H1 (cell line): ENCODE results near the gene CNIH4. TPM values are rescaled to one million over a fixed set of nuclear protein-coding genes. Genes with fewer than 3 reads are reported as not detected.
A peak's percentile ranks its signal among the peaks of the same experiment; 100 is the strongest.

Source experiments
- BACH1 ChIP-seq: IDR thresholded peaks from 2 replicates; pipeline ENCODE4 v1.6.1; 2012; ENCODE audit warnings: low read length, improper control_type of control experiment
- CBX5 ChIP-seq: fragments of 300-800, 300-1000 bp; sonication (generic); IDR thresholded peaks from 2 replicates; pipeline ENCODE4 v1.7.1; 2016; ENCODE audit warnings: antibody characterized with exemption, low read length, low read depth
- CEBPB ChIP-seq: IDR thresholded peaks from 2 replicates; pipeline ENCODE4 v1.6.1; 2012; ENCODE audit warnings: low read depth, low read length
- CHD7 ChIP-seq: fragments of 300-600 bp; sonication (generic); IDR thresholded peaks from 2 replicates; pipeline ENCODE4 v1.7.1; 2012; ENCODE audit warnings: low read length, moderate library complexity, mild to moderate bottlenecking, inconsistent platforms; ENCODE audit not compliant: insufficient replicate concordance
- EGR1 ChIP-seq: IDR thresholded peaks from 2 replicates; pipeline ENCODE4 v1.6.1; 2011; ENCODE audit warnings: low read depth, low read length, borderline replicate concordance
- KDM1A ChIP-seq: fragments of 200-600, 300-600 bp; sonication (generic); IDR thresholded peaks from 2 replicates; pipeline ENCODE4 v1.7.1; 2016; ENCODE audit warnings: mild to moderate bottlenecking, low read length, borderline replicate concordance
- POLR2A ChIP-seq, 2 experiments: IDR thresholded peaks; 1 replicate in 1 of 2; 2 replicates in 1 of 2; pipeline ENCODE4 v1.6.1; 2011; ENCODE audit warnings: low read depth in 2 of 2, low read length in 2 of 2, mild to moderate bottlenecking in 2 of 2; ENCODE audit errors: control extremely low read depth in 1 of 2
- RFX5 ChIP-seq: IDR thresholded peaks from 2 replicates; pipeline ENCODE4 v1.6.1; 2011; ENCODE audit warnings: low read depth, low read length, improper control_type of control experiment, borderline replicate concordance
- SP1 ChIP-seq: IDR thresholded peaks from 2 replicates; pipeline ENCODE4 v1.6.1; 2011; ENCODE audit warnings: low read depth, low read length
- SP4 ChIP-seq: IDR thresholded peaks from 2 replicates; pipeline ENCODE4 v1.6.1; 2012; ENCODE audit warnings: low read length, inconsistent platforms
- TEAD4 ChIP-seq: IDR thresholded peaks from 2 replicates; pipeline ENCODE4 v1.6.1; 2012; ENCODE audit warnings: low read depth, low read length, inconsistent platforms, mixed read lengths
- polyA plus RNA-seq, 7 experiments: library from polyadenylated mRNA; depleted of rRNA in 3 of 7; stranded (reverse) in 5 of 7; unstranded in 2 of 7; fragments of >200 nt in 5 of 7; fragments of 200-250 nt in 2 of 7; gene quantifications; 1 replicate in 5 of 7; 2 replicates in 1 of 7; 4 replicates in 1 of 7; pipeline versions ENCODE4 v1.2.1 to v1.2.3, GENCODE V29; 2011 to 2013; ENCODE audit warnings: missing spikeins in 2 of 7, mixed read lengths in 2 of 7
- total RNA-seq: library from RNA; stranded (reverse); fragmentation: NEBNext Ultra II Directional; extraction: Animal tissue kit (Norgen Biotek cat#: 25700); gene quantifications from 2 replicates; pipeline ENCODE4 v1.2.1, GENCODE V29; 2021

Gene CNIH4
- total and polyA plus RNA-seq, 2 of the 8 experiments (the other 6 are each of a cell fraction or from before 2014, with no cell fraction given), result 76.2 to 151 TPM

GRCh38 chr1:224329842-224330753 is 26.6 kb upstream of the CNIH4 start, which contains the start of gene NVL (continued):
- TF ChIP-seq CHD7 (no peak), POLR2A (IDR thresholded peaks at IDR 0.05; ENCODE audit: control extremely low read depth in 1 of 2, low read depth in 2 of 2, low read length in 2 of 2) (peak in 1 of 2 experiments; percentile 50; a peak in 2 of 3 replicates), RFX5 (no peak), SP1 (0 out of 2 replicates have a peak, but pooled peaks have one; percentile 1), KDM1A (no peak), CBX5 (no peak), BACH1 (no peak), EGR1 (no peak), SP4 (peak; percentile 100), CEBPB (no peak), TEAD4 (no peak)
